ENCODE measurements around the gene PGAP2.

The PGAP2 gene

GRCh38 chr11:3834349-3834663 is 25.9 kb downstream of the PGAP2 start:
- no peak for DNase-seq

- DNase-seq: no peak
Observed at GRCh38 chr11:3834664-3835461, 26.5 kb downstream of the PGAP2 start.

GRCh38 chr11:3835751-3836150 is 27.4 kb downstream of the PGAP2 start:
- no peak for DNase-seq

- no peak for DNase-seq
Observed at GRCh38 chr11:3836903-3837302, 28.5 kb downstream of the PGAP2 start.

GRCh38 chr11:3837793-3838192 is 29.4 kb downstream of the PGAP2 start:
- no peak for DNase-seq

GRCh38 chr11:3838504-3838903 is 30.1 kb downstream of the PGAP2 start:
- DNase-seq: no peak

GRCh38 chr11:3840004-3840869 is 31.9 kb downstream of the PGAP2 start:
- DNase-seq: no peak

- DNase-seq: peak; percentile 65
Observed at GRCh38 chr11:3840870-3841425, 32.6 kb downstream of the PGAP2 start, which contains the start of gene RHOG. Gene RHOG, minus strand, starts transcription at chr11:3840959. Its CDS starts 12,821 bp downstream, at chr11:3828138.

GRCh38 chr11:3841426-3842350 is 33.3 kb downstream of the PGAP2 start:
- DNase-seq: peak; percentile 64

- DNase-seq: no peak
Observed at GRCh38 chr11:3843326-3843725, 35.0 kb downstream of the PGAP2 start.

GRCh38 chr11:3845246-3845645 is 36.9 kb downstream of the PGAP2 start:
- DNase-seq: no peak

- DNase-seq: no peak
Observed at GRCh38 chr11:3845670-3846069, 37.3 kb downstream of the PGAP2 start.

- DNase-seq: no peak
Observed at GRCh38 chr11:3849297-3849874, 41.0 kb downstream of the PGAP2 start.

- no peak for DNase-seq
Observed at GRCh38 chr11:3853545-3853842, 45.1 kb downstream of the PGAP2 start.

GRCh38 chr11:3853899-3854659 is 45.7 kb downstream of the PGAP2 start:
- no peak for DNase-seq

GRCh38 chr11:3854660-3854976 is 46.3 kb downstream of the PGAP2 start:
- DNase-seq: no peak

- DNase-seq: peak; percentile 81
Observed at GRCh38 chr11:3854977-3855807, 46.8 kb downstream of the PGAP2 start, which contains the start of gene STIM1. Gene STIM1, plus strand, starts transcription at chr11:3855664. Its CDS starts 607 bp downstream, at chr11:3856271.

- DNase-seq: no peak
Observed at GRCh38 chr11:3855808-3856491, 47.6 kb downstream of the PGAP2 start.

- DNase-seq: no peak
Observed at GRCh38 chr11:3856856-3857553, 48.6 kb downstream of the PGAP2 start.

GRCh38 chr11:3857628-3858027 is 49.3 kb downstream of the PGAP2 start:
- no peak for DNase-seq
